H1 (cell line): ENCODE data around the gene KLK12. TPM values are rescaled to one million over a fixed set of nuclear protein-coding genes. Genes with fewer than 3 reads are reported as not detected.

Experiments used
- GABPA ChIP-seq: IDR thresholded peaks from 2 replicates; pipeline ENCODE4 v1.6.1; 2011; ENCODE audit warnings: mild to moderate bottlenecking, low read length, moderate library complexity, borderline replicate concordance; ENCODE audit not compliant: insufficient read depth
- MAFK ChIP-seq: IDR thresholded peaks from 2 replicates; pipeline ENCODE4 v1.6.1; 2012; ENCODE audit warnings: low read depth, mild to moderate bottlenecking, improper control_type of control experiment, low read length
- POU5F1 ChIP-seq: IDR thresholded peaks from 2 replicates; pipeline ENCODE4 v1.6.1; 2011; ENCODE audit warnings: low read depth, mild to moderate bottlenecking, low read length, moderate library complexity
- RBBP5 ChIP-seq: IDR thresholded peaks from 2 replicates; pipeline ENCODE4 v1.7.1; 2012; ENCODE audit warnings: low read depth, mild to moderate bottlenecking, inconsistent platforms, low read length, moderate library complexity, borderline replicate concordance
- polyA plus RNA-seq, 7 experiments: library from polyadenylated mRNA; depleted of rRNA in 3 of 7; stranded (reverse) in 5 of 7; unstranded in 2 of 7; fragments of >200 nt in 5 of 7; fragments of 200-250 nt in 2 of 7; gene quantifications; 1 replicate in 5 of 7; 2 replicates in 1 of 7; 4 replicates in 1 of 7; pipeline versions ENCODE4 v1.2.1 to v1.2.3, GENCODE V29; 2011 to 2013; ENCODE audit warnings: missing spikeins in 2 of 7, mixed read lengths in 2 of 7
- total RNA-seq: library from RNA; stranded (reverse); fragmentation: NEBNext Ultra II Directional; extraction: Animal tissue kit (Norgen Biotek cat#: 25700); gene quantifications from 2 replicates; pipeline ENCODE4 v1.2.1, GENCODE V29; 2021
- TF ChIP-seq, protein P1 (sequence below): fragments of 300-600 bp; sonication (generic); IDR thresholded peaks from 2 replicates; pipeline ENCODE4 v1.7.1; 2012; ENCODE audit warnings: low read length, moderate library complexity, mild to moderate bottlenecking, inconsistent platforms; ENCODE audit not compliant: insufficient replicate concordance

The KLK12 gene
- total and polyA plus RNA-seq, 2 of the 8 experiments (the other 6 are each of a cell fraction or from before 2014, with no cell fraction given): 0.24 TPM; not detected in 1

DNA sequence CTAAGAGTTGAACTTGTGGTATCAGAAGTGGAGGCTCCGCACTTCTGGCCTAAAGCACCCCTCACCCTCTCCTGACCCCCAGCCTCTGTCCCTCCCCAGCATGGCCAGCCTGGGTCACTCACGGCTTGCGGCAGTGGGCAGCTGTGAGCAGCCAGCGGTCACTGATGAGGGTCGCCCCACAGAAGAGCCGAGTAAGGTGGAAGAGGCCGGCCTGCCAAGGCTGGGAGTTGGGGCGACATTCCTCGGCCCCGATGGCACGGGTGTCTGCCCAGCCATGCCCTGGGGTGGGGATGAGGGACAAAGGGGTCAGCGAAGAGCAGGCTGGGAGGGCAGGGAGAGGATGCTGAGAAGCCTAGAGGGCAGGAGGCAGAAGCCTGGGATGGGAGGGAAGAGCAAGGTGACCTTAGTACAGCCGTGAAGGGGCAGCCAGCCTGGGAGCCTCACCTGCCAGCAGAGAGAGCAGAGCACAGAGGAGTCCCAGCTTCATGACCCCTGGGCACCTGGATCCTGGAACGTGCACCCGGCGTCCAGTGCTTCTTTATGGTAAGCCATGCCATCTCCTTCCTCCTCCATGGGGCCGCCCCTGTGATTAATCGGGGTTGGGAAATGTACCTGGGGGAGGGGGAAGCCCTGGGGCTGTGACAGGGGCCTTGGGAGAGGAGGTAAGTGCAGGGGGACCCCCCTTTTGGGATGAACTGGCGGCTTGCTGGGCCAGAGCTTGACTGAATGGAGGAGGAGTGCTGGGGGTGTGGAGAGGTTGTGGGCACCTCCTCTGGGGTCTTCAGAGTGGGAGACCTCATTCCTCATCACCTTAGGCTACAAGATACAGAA, 25.5 kb downstream of the KLK12 start (continued):
- no peak for TF ChIP-seq POU5F1
- no peak for TF ChIP-seq GABPA
- no peak for TF ChIP-seq MAFK
- TF ChIP-seq, protein P1, sequence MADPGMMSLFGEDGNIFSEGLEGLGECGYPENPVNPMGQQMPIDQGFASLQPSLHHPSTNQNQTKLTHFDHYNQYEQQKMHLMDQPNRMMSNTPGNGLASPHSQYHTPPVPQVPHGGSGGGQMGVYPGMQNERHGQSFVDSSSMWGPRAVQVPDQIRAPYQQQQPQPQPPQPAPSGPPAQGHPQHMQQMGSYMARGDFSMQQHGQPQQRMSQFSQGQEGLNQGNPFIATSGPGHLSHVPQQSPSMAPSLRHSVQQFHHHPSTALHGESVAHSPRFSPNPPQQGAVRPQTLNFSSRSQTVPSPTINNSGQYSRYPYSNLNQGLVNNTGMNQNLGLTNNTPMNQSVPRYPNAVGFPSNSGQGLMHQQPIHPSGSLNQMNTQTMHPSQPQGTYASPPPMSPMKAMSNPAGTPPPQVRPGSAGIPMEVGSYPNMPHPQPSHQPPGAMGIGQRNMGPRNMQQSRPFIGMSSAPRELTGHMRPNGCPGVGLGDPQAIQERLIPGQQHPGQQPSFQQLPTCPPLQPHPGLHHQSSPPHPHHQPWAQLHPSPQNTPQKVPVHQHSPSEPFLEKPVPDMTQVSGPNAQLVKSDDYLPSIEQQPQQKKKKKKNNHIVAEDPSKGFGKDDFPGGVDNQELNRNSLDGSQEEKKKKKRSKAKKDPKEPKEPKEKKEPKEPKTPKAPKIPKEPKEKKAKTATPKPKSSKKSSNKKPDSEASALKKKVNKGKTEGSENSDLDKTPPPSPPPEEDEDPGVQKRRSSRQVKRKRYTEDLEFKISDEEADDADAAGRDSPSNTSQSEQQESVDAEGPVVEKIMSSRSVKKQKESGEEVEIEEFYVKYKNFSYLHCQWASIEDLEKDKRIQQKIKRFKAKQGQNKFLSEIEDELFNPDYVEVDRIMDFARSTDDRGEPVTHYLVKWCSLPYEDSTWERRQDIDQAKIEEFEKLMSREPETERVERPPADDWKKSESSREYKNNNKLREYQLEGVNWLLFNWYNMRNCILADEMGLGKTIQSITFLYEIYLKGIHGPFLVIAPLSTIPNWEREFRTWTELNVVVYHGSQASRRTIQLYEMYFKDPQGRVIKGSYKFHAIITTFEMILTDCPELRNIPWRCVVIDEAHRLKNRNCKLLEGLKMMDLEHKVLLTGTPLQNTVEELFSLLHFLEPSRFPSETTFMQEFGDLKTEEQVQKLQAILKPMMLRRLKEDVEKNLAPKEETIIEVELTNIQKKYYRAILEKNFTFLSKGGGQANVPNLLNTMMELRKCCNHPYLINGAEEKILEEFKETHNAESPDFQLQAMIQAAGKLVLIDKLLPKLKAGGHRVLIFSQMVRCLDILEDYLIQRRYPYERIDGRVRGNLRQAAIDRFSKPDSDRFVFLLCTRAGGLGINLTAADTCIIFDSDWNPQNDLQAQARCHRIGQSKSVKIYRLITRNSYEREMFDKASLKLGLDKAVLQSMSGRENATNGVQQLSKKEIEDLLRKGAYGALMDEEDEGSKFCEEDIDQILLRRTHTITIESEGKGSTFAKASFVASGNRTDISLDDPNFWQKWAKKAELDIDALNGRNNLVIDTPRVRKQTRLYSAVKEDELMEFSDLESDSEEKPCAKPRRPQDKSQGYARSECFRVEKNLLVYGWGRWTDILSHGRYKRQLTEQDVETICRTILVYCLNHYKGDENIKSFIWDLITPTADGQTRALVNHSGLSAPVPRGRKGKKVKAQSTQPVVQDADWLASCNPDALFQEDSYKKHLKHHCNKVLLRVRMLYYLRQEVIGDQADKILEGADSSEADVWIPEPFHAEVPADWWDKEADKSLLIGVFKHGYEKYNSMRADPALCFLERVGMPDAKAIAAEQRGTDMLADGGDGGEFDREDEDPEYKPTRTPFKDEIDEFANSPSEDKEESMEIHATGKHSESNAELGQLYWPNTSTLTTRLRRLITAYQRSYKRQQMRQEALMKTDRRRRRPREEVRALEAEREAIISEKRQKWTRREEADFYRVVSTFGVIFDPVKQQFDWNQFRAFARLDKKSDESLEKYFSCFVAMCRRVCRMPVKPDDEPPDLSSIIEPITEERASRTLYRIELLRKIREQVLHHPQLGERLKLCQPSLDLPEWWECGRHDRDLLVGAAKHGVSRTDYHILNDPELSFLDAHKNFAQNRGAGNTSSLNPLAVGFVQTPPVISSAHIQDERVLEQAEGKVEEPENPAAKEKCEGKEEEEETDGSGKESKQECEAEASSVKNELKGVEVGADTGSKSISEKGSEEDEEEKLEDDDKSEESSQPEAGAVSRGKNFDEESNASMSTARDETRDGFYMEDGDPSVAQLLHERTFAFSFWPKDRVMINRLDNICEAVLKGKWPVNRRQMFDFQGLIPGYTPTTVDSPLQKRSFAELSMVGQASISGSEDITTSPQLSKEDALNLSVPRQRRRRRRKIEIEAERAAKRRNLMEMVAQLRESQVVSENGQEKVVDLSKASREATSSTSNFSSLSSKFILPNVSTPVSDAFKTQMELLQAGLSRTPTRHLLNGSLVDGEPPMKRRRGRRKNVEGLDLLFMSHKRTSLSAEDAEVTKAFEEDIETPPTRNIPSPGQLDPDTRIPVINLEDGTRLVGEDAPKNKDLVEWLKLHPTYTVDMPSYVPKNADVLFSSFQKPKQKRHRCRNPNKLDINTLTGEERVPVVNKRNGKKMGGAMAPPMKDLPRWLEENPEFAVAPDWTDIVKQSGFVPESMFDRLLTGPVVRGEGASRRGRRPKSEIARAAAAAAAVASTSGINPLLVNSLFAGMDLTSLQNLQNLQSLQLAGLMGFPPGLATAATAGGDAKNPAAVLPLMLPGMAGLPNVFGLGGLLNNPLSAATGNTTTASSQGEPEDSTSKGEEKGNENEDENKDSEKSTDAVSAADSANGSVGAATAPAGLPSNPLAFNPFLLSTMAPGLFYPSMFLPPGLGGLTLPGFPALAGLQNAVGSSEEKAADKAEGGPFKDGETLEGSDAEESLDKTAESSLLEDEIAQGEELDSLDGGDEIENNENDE: no peak
- no peak for TF ChIP-seq RBBP5
